ENCODE measurements around the gene SSR4.

The SSR4 gene

GRCh38 chrX:153769865-153770600, 24.4 kb upstream of the SSR4 start:
- no peak for DNase-seq

- DNase-seq, result no peak
Measured at GRCh38 chrX:153770601-153771414, 23.7 kb upstream of the SSR4 start.

- DNase-seq, result no peak
Measured at GRCh38 chrX:153771415-153772315, 22.8 kb upstream of the SSR4 start.

- no peak for DNase-seq
Measured at GRCh38 chrX:153772316-153773217, 21.9 kb upstream of the SSR4 start.

GRCh38 chrX:153773218-153773611, 21.3 kb upstream of the SSR4 start:
- no peak for DNase-seq

GRCh38 chrX:153773741-153774575, 20.5 kb upstream of the SSR4 start:
- DNase-seq, result no peak

- no peak for DNase-seq
Measured at GRCh38 chrX:153774576-153775292, 19.7 kb upstream of the SSR4 start.

- DNase-seq, result no peak
Measured at GRCh38 chrX:153775293-153776119, 19.0 kb upstream of the SSR4 start.

- no peak for DNase-seq
Measured at GRCh38 chrX:153776120-153776599, 18.3 kb upstream of the SSR4 start.

GRCh38 chrX:153776611-153777045, 17.8 kb upstream of the SSR4 start:
- DNase-seq, result no peak

GRCh38 chrX:153777261-153778090, 17.0 kb upstream of the SSR4 start:
- no peak for DNase-seq

GRCh38 chrX:153778181-153778580, 16.3 kb upstream of the SSR4 start:
- no peak for DNase-seq

- no peak for DNase-seq
Measured at GRCh38 chrX:153778684-153779101, 15.8 kb upstream of the SSR4 start.

- no peak for DNase-seq
Measured at GRCh38 chrX:153779891-153780677, 14.4 kb upstream of the SSR4 start.

GRCh38 chrX:153780678-153781427, 13.6 kb upstream of the SSR4 start, which contains the start of gene SRPK3:
Gene SRPK3, plus strand, starts transcription at chrX:153781041. Its CDS starts 46 bp downstream, at chrX:153781087.
- no peak for DNase-seq

GRCh38 chrX:153781428-153782047, 12.9 kb upstream of the SSR4 start:
- no peak for DNase-seq

Data from SHP77 treated with DMSO at 0.1 percent for 48 hours (cell line).